ENCODE data around the gene CCRL2.
"Not testable (repeated sequence)": the region's sequence is repeated elsewhere in the genome, so short reads cannot be mapped to it uniquely, and the experiment has no call there.

DNA sequence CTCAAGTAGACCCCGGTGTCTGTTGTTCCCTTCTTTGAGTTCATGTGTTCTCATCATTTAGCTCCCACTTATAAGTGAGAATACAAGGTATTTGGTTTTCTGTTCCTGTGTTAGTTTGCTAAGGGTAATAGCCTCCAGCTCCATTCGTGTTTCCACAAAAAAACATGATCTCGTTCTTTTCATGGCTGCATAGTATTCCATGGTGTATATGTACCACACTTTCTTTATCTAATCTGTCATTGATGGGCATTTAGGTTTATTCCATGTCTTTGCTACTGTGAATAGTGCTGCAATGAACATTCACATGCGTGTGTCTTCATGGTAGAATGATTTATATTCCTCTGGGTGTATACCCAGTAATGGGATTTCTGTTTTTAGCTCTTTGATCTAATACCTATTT, 4.2 kb upstream of the CCRL2 start:
- TF ChIP-seq POLR2A (IDR thresholded peaks at IDR 0.05), result not testable (repeated sequence)
- TF ChIP-seq, protein P1, sequence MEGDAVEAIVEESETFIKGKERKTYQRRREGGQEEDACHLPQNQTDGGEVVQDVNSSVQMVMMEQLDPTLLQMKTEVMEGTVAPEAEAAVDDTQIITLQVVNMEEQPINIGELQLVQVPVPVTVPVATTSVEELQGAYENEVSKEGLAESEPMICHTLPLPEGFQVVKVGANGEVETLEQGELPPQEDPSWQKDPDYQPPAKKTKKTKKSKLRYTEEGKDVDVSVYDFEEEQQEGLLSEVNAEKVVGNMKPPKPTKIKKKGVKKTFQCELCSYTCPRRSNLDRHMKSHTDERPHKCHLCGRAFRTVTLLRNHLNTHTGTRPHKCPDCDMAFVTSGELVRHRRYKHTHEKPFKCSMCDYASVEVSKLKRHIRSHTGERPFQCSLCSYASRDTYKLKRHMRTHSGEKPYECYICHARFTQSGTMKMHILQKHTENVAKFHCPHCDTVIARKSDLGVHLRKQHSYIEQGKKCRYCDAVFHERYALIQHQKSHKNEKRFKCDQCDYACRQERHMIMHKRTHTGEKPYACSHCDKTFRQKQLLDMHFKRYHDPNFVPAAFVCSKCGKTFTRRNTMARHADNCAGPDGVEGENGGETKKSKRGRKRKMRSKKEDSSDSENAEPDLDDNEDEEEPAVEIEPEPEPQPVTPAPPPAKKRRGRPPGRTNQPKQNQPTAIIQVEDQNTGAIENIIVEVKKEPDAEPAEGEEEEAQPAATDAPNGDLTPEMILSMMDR (IDR thresholded peaks at IDR 0.05), result not testable (repeated sequence)

Data from thyroid gland (tissue), 4 donors.